A673 (cell line): ENCODE data around the gene KAZN. TPM values are rescaled to one million over a fixed set of nuclear protein-coding genes. Genes with fewer than 3 reads are reported as not detected.

Experiments
- BruUV-seq: library from RNA; stranded (reverse); fragments of 400-500 nt; replicated peaks from 2 replicates; lab custom pipeline; 2021; lab: Mats Ljungman, UMichigan
- CTCF ChIA-PET: fragments of 300-600 bp; sonication (Branson Sonifier 250); formaldehyde crosslinking; loops from one replicate; lab custom pipeline; 2022; ENCODE audit warnings: antibody characterized with exemption; lab: Charles Lee
- POLR2A ChIA-PET: fragments of 300-600 bp; sonication (Branson Sonifier 250); formaldehyde crosslinking; loops from one replicate; lab custom pipeline; 2022; ENCODE audit warnings: antibody characterized with exemption; ENCODE audit not compliant: low non-redundant PET; lab: Charles Lee
- DNase-seq: peaks from one replicate; pipeline ENCODE4 v3.0.0-alpha.2; 2015; ENCODE audit warnings: low spot score
- H3K27ac ChIP-seq: fragments of 200-600 bp; sonication (generic); 2 replicates; pipeline ENCODE4 v1.5.1; 2016; ENCODE audit warnings: mixed run types, low read depth, mild to moderate bottlenecking, mixed read lengths, antibody characterized with exemption, low read length; ENCODE audit not compliant: poor library complexity, severe bottlenecking
- H3K27me3 ChIP-seq: fragments of 200-600 bp; sonication (generic); replicated peaks from 2 replicates; pipeline ENCODE4 v1.6.1; 2017; ENCODE audit warnings: mixed run types, low read depth, mild to moderate bottlenecking, mixed read lengths, antibody characterized with exemption, low read length; ENCODE audit not compliant: insufficient read depth, poor library complexity
- H3K36me3 ChIP-seq: fragments of 200-600 bp; sonication (generic); 2 replicates; pipeline ENCODE4 v1.6.1; 2016; ENCODE audit warnings: mixed run types, mild to moderate bottlenecking, mixed read lengths, antibody characterized with exemption, low read length; ENCODE audit not compliant: insufficient read depth, poor library complexity, severe bottlenecking
- H3K4me1 ChIP-seq: fragments of 200-600 bp; sonication (generic); 2 replicates; pipeline ENCODE4 v1.6.1; 2017; ENCODE audit warnings: mixed run types, mild to moderate bottlenecking, mixed read lengths, antibody characterized with exemption, low read length; ENCODE audit not compliant: insufficient read depth, poor library complexity, severe bottlenecking
- H3K4me3 ChIP-seq: fragments of 200-600 bp; sonication (generic); 2 replicates; pipeline ENCODE4 v1.5.1; 2016; ENCODE audit warnings: low read depth, mixed run types, mild to moderate bottlenecking, mixed read lengths, low read length; ENCODE audit not compliant: poor library complexity, severe bottlenecking
- H3K9me3 ChIP-seq: fragments of 200-600 bp; sonication (generic); 2 replicates; pipeline ENCODE4 v1.6.1; 2016; ENCODE audit warnings: mixed run types, low read depth, mild to moderate bottlenecking, mixed read lengths, antibody characterized with exemption, low read length; ENCODE audit not compliant: poor library complexity, severe bottlenecking
- CTCF ChIP-seq: fragments of 300-800, 200-600 bp; sonication (generic); conservative IDR thresholded peaks from 2 replicates; pipeline ENCODE4 v1.5.1; 2017; ENCODE audit warnings: low read depth, mild to moderate bottlenecking, antibody characterized with exemption, low read length, moderate library complexity, mixed read lengths
- EZH2 ChIP-seq: fragments of 200-600 bp; sonication (generic); IDR thresholded peaks from 2 replicates; pipeline ENCODE4 v1.6.1; 2017; ENCODE audit warnings: borderline replicate concordance, low read depth, mild to moderate bottlenecking, mixed read lengths, antibody characterized with exemption, low read length; ENCODE audit not compliant: poor library complexity, severe bottlenecking
- intact Hi-C: fragments of 100-400 bp; cut with micrococcal nuclease; formaldehyde crosslinking; loops from one replicate; pipeline ENCODE4 v1.10.0; 2022; ENCODE audit not compliant: unreplicated experiment
- total RNA-seq: library from RNA; stranded (reverse); gene quantifications from 2 replicates; pipeline ENCODE4 v1.2.3, GENCODE V29; 2021

The KAZN gene
- total RNA-seq, 1 experiment from 2014 or later, result 8.0 TPM

- no peak for TF ChIP-seq EZH2
- TF ChIP-seq CTCF, result no peak
- no peaks in the 10 kb centered on the region for H3K36me3 ChIP-seq
- intact Hi-C loops, result no loop called here
- no peaks in the 10 kb centered on the region for H3K4me1 ChIP-seq
- no peak overlapping the region for H3K4me3 ChIP-seq
- DNase-seq, result no peak
- H3K27me3 ChIP-seq, result peaks cover 4% of the 10 kb centered on the region
- ChIA-PET POLR2A (no interaction called here), CTCF (interaction anchor here (1.1 kb wide), 1 partner anchor 244 kb away, joined by 8 read pairs; no protein-coding TSS in a partner anchor)
- no TSS peak for BruUV-seq
- no peak overlapping the region for H3K27ac ChIP-seq
- no peaks in the 10 kb centered on the region for H3K9me3 ChIP-seq
Observed at GRCh38 chr1:14783592-14783886, 185.1 kb downstream of the KAZN start.

GRCh38 chr1:14784790-14785773, 186.6 kb downstream of the KAZN start:
- Histone ChIP-seq H3K9me3 (no peaks in the 10 kb centered on the region), H3K4me1 (no peaks in the 10 kb centered on the region), H3K27ac (no peak overlapping the region), H3K4me3 (no peak overlapping the region), H3K27me3 (peaks cover 4% of the 10 kb centered on the region), H3K36me3 (no peaks in the 10 kb centered on the region)
- no peak for DNase-seq
- intact Hi-C loops, result no loop called here
- TF ChIP-seq CTCF (no peak), EZH2 (no peak)
- ChIA-PET CTCF (interaction anchor here (1.1 kb wide), 1 partner anchor 262 kb away, joined by 3 read pairs; no protein-coding TSS in a partner anchor), POLR2A (no interaction called here)
- no TSS peak for BruUV-seq

- CTCF ChIA-PET, result no interaction called here
- intact Hi-C loops, result no loop called here
- Histone ChIP-seq H3K9me3 (no peaks in the 10 kb centered on the region), H3K4me1 (no peaks in the 10 kb centered on the region), H3K36me3 (no peaks in the 10 kb centered on the region), H3K27ac (no peak overlapping the region), H3K4me3 (no peak overlapping the region), H3K27me3 (peaks cover 4% of the 10 kb centered on the region)
- no TSS peak for BruUV-seq
- TF ChIP-seq EZH2 (no peak), CTCF (no peak)
- DNase-seq, result no peak
- POLR2A ChIA-PET, result no interaction called here
Observed at GRCh38 chr1:14786109-14786675, 187.7 kb downstream of the KAZN start.
